PC-9 (cell line): ENCODE measurements around the gene TBX2. TPM values are rescaled to one million over a fixed set of nuclear protein-coding genes. Genes with fewer than 3 reads are reported as not detected.

Experiments
- BruUV-seq: library from RNA; stranded (reverse); fragments of 400-500 nt; replicated peaks from 2 replicates; lab custom pipeline; 2021; lab: Mats Ljungman, UMichigan
- CTCF ChIA-PET: fragments of 300-600 bp; sonication (Branson Sonifier 250); formaldehyde crosslinking; loops from one replicate; lab custom pipeline; 2022; ENCODE audit warnings: antibody characterized with exemption; lab: Charles Lee
- POLR2A ChIA-PET: fragments of 300-600 bp; sonication (Branson Sonifier 250); formaldehyde crosslinking; loops from one replicate; lab custom pipeline; 2022; ENCODE audit warnings: antibody characterized with exemption; ENCODE audit not compliant: unreplicated experiment; lab: Charles Lee
- DNase-seq, 2 experiments: peaks; one replicate each; pipeline versions ENCODE4 v3.0.0 to v3.0.0-alpha.2; 2015 to 2022; ENCODE audit warnings: mixed read lengths in 1 of 2
- H2AFZ ChIP-seq: fragments of 200-600 bp; sonication (generic); 2 replicates; pipeline ENCODE4 v1.8.1; 2017; ENCODE audit warnings: antibody characterized with exemption
- H3F3A ChIP-seq: fragments of 200-600 bp; sonication (generic); 2 replicates; pipeline ENCODE4 v1.8.1; 2017; ENCODE audit warnings: antibody characterized with exemption, mild to moderate bottlenecking, low read depth; ENCODE audit not compliant: insufficient read depth
- H3K27ac ChIP-seq: fragments of 200-600 bp; sonication (generic); 2 replicates; pipeline ENCODE4 v1.6.1; 2016; ENCODE audit warnings: mixed run types
- H3K27me3 ChIP-seq: fragments of 200-600 bp; sonication (generic); 2 replicates; pipeline ENCODE4 v1.6.1; 2016; ENCODE audit warnings: low read depth, mixed run types; ENCODE audit not compliant: insufficient read depth
- H3K36me3 ChIP-seq: fragments of 200-600 bp; sonication (generic); 2 replicates; pipeline ENCODE4 v1.6.1; 2016; ENCODE audit warnings: low read depth, mixed run types
- H3K4me1 ChIP-seq: fragments of 200-600 bp; sonication (generic); replicated peaks from 2 replicates; pipeline ENCODE4 v1.6.1; 2016; ENCODE audit warnings: mixed run types; ENCODE audit not compliant: insufficient read depth
- H3K4me2 ChIP-seq: fragments of 200-600 bp; sonication (generic); 2 replicates; pipeline ENCODE4 v1.6.1; 2017; ENCODE audit warnings: mixed run types
- H3K4me3 ChIP-seq: fragments of 200-600 bp; sonication (generic); 2 replicates; pipeline ENCODE4 v1.6.1; 2016; ENCODE audit warnings: mixed run types
- H3K79me2 ChIP-seq: fragments of 200-600 bp; sonication (generic); 2 replicates; pipeline ENCODE4 v1.6.1; 2017; ENCODE audit warnings: low read depth, mixed run types
- H3K9me2 ChIP-seq: fragments of 200-600 bp; sonication (generic); 2 replicates; pipeline ENCODE4 v1.8.1; 2017; ENCODE audit warnings: mild to moderate bottlenecking; ENCODE audit not compliant: insufficient read depth
- H3K9me3 ChIP-seq: fragments of 200-600 bp; sonication (generic); 2 replicates; pipeline ENCODE4 v1.8.1; 2016; ENCODE audit warnings: low read depth; ENCODE audit not compliant: insufficient read depth
- H4K20me1 ChIP-seq: fragments of 200-600 bp; sonication (generic); 2 replicates; pipeline ENCODE4 v1.8.1; 2017; ENCODE audit not compliant: insufficient read depth
- CTCF ChIP-seq: fragments of 200-600 bp; sonication (generic); conservative IDR thresholded peaks from 2 replicates; pipeline ENCODE4 v1.6.1; 2017; ENCODE audit warnings: mixed run types, antibody characterized with exemption, mild to moderate bottlenecking, moderate library complexity
- EZH2 ChIP-seq: fragments of 200-600 bp; sonication (generic); IDR thresholded peaks from 2 replicates; pipeline ENCODE4 v1.8.0; 2017; ENCODE audit warnings: antibody characterized with exemption, low read depth
- intact Hi-C: fragments of 100-400 bp; cut with micrococcal nuclease; formaldehyde crosslinking; loops from one replicate; pipeline ENCODE4 v1.10.0; 2022; ENCODE audit not compliant: unreplicated experiment
- total RNA-seq: library from RNA; stranded (reverse); gene quantifications from 2 replicates; pipeline ENCODE4 v1.2.3, GENCODE V29; 2021

TBX2 gene
- total RNA-seq, 1 experiment from 2014 or later: 0.44 TPM

- Histone ChIP-seq H3K27me3 (no peaks in the 10 kb centered on the region), H3F3A (0 out of 2 replicates have a peak, but pooled peaks cover 5% of the 10 kb centered on the region), H3K9me3 (no peaks in the 10 kb centered on the region), H3K4me2 (no peak overlapping the region), H4K20me1 (no peaks in the 10 kb centered on the region), H3K4me3 (no peak overlapping the region), H3K36me3 (no peaks in the 10 kb centered on the region), H3K79me2 (no peaks in the 10 kb centered on the region), H3K27ac (no peak overlapping the region), H2AFZ (no peak overlapping the region), H3K4me1 (no peaks in the 10 kb centered on the region), H3K9me2 (no peaks in the 10 kb centered on the region)
- ChIA-PET CTCF (no interaction called here), POLR2A (no interaction called here)
- DNase-seq: no peak
- intact Hi-C loops: no loop called here
- TF ChIP-seq EZH2 (no peak), CTCF (no peak)
- BruUV-seq: no TSS peak
Observed at GRCh38 chr17:61419496-61420046, 19.9 kb downstream of the TBX2 start.

DNA sequence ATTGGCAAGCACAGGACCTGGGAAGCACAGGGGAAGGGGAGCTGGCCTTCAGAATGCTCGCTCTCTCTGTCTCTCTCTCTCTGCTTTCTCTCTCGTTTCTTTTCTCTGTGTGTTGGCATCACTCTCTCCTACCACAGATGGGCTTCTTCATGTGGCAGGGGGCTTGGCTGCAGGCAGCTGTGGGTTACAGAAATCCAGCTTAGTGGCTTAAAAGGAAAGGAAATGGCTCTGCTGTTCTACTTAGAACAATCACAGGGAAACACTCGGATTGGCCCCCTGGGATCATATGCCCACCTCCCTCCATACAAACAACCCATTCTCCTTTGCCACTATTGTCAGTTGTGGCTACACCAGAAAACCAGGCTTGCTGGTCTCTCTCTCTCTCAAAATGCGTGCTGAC, 20.4 kb downstream of the TBX2 start:
- Histone ChIP-seq H3K27me3 (no peaks in the 10 kb centered on the region), H3K9me2 (no peaks in the 10 kb centered on the region), H3K79me2 (no peaks in the 10 kb centered on the region), H3K27ac (no peak overlapping the region), H3F3A (0 out of 2 replicates have a peak, but pooled peaks cover 5% of the 10 kb centered on the region), H3K4me1 (no peaks in the 10 kb centered on the region), H2AFZ (no peak overlapping the region), H4K20me1 (no peaks in the 10 kb centered on the region), H3K36me3 (no peaks in the 10 kb centered on the region), H3K9me3 (no peaks in the 10 kb centered on the region), H3K4me2 (no peak overlapping the region), H3K4me3 (no peak overlapping the region)
- DNase-seq: no peak
- CTCF ChIA-PET: interaction anchor here (0.6 kb wide), 1 partner anchor 149 kb away, joined by 5 read pairs; no protein-coding TSS in a partner anchor
- intact Hi-C loops: no loop called here
- TF ChIP-seq EZH2 (no peak), CTCF (no peak)
- POLR2A ChIA-PET: no interaction called here
- BruUV-seq: no TSS peak

GRCh38 chr17:61420745-61421398, 21.2 kb downstream of the TBX2 start:
- POLR2A ChIA-PET: interaction anchor here (0.6 kb wide), 1 partner anchor 567 kb away, joined by 5 read pairs; no protein-coding TSS in a partner anchor
- no TSS peak for BruUV-seq

More at GRCh38 chr17:61420745-61421398, 21.2 kb downstream of the TBX2 start:
- H3F3A ChIP-seq: 0 out of 2 replicates have a peak, but pooled peaks cover 5% of the 10 kb centered on the region
- H3K9me2 ChIP-seq: no peaks in the 10 kb centered on the region
- no peaks in the 10 kb centered on the region for H3K9me3 ChIP-seq
- no peak for DNase-seq
- H3K4me3 ChIP-seq: no peak overlapping the region
- H4K20me1 ChIP-seq: no peaks in the 10 kb centered on the region
- H3K4me1 ChIP-seq: no peaks in the 10 kb centered on the region
- H3K4me2 ChIP-seq: no peak overlapping the region
- intact Hi-C loops: no loop called here
- CTCF ChIA-PET: no interaction called here
- no peak overlapping the region for H3K27ac ChIP-seq
- no peak overlapping the region for H2AFZ ChIP-seq
- TF ChIP-seq EZH2: no peak
- no peak for TF ChIP-seq CTCF
- H3K79me2 ChIP-seq: no peaks in the 10 kb centered on the region
- no peaks in the 10 kb centered on the region for H3K36me3 ChIP-seq
- no peaks in the 10 kb centered on the region for H3K27me3 ChIP-seq
